ENCODE results near the gene ZNF526. TPM values are rescaled to one million over a fixed set of nuclear protein-coding genes. Genes with fewer than 3 reads are reported as not detected.

ZNF526 gene
- total RNA-seq, 1 donor from 2014 or later = 6.5 TPM

DNA sequence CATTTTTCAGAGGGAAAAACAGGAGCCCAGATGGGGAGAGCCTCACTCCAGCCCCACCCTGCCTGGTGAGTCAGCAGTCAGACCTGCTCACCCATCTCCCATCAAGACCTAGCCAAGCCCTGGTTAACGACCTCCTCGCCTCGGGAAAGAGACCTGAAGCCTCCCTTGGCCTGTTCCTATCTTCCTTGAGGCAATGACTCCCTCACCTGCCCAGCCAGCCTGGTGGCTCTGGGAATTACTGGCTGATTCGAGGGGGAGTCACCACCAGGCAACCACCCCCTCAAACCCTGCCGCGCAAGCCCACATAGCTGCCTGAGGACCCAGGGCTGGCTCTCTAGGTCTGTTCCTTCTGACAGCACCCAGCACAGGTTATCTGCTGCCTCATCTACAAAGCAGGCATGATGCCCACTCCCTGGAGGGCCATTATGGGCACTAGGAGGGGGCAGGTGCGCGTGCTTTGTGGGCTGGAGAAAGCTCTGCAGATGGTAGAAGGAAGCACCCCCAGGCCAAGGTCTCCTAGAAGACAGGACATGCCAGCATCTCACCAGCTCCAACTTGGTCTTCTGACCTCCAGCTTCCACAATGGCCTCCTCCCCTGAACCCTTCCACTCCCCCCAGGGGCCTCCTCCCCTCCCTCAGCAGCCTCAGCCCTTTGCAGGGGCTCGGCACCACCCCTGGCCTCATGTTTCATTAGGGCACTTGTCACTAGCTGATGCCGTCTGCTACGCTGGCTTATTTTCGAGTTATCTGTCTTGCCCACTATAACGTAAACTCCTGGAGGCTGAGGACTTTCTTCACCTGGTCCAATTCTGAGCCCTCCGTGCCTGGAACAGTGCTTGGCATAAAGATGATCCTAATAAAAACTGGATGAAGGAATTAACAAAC, 13.0 kb upstream of the ZNF526 start:
- Histone ChIP-seq H3K27me3 (no peaks in the 10 kb centered on the region), H3K79me2 (ENCODE audit: low read depth) (peaks cover 40% of the 10 kb centered on the region), H2AFZ (replicated peaks) (no peak overlapping the region), H3F3A (ENCODE audit: low read depth) (no peaks in the 10 kb centered on the region), H3K4me1 (no peaks in the 10 kb centered on the region), H3K9me3 (ENCODE audit: low read depth) (no peaks in the 10 kb centered on the region), H3K4me3 (no peak overlapping the region), H4K20me1 (ENCODE audit: low read depth) (peaks cover 94% of the 10 kb centered on the region), H3K9ac (no peak overlapping the region), H3K36me3 (no peaks in the 10 kb centered on the region), H3K4me2 (no peak overlapping the region), H3K27ac (no peak overlapping the region)
- H3K4me1 Mint-ChIP-seq = no peaks in the 10 kb centered on the region
- H3K36me3 Mint-ChIP-seq = peaks cover 43% of the 10 kb centered on the region
- no peak overlapping the region for H3K27ac Mint-ChIP-seq
- H3K9me3 Mint-ChIP-seq = no peaks in the 10 kb centered on the region
- TF ChIP-seq EZH2phosphoT487 (IDR thresholded peaks at IDR 0.05) = no peak
- peaks cover 6% of the 10 kb centered on the region for H3K27me3 Mint-ChIP-seq (ENCODE audit: insufficient read depth, low read depth)
- H3K4me3 Mint-ChIP-seq = no peak overlapping the region
- no peak for DNase-seq (ENCODE audit: low spot score)

DNA sequence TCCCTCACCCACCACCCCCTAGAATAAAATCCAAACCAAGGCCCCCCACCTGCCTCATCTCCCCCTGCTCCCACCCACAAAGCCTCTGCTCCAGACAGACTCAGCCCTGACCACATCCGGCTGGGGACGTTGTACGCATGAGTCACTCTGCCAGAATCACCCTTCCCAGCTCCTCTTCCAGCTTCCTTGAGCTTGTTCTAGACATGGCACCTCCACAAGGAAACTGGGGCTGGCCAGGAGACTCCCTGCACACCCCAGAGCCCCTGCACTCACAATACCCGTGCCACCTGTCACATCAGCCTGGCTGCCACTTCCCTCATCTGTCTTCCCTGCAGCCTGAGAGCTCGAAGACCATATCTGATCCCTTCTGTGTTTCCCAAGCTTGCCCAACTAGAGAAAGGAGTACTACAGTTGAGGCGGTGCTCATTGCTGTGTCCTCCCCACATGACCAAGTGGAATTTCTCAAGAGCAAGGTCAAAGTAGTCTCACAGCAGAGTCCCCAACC, 12.3 kb upstream of the ZNF526 start:
- H3K27me3 Mint-ChIP-seq (ENCODE audit: insufficient read depth, low read depth) = peaks cover 6% of the 10 kb centered on the region
- no peak overlapping the region for H3K4me3 ChIP-seq
- no peak overlapping the region for H3K4me3 Mint-ChIP-seq
- no peaks in the 10 kb centered on the region for H3F3A ChIP-seq (ENCODE audit: low read depth)
- no peak overlapping the region for H3K27ac ChIP-seq
- H3K9me3 ChIP-seq (ENCODE audit: low read depth) = no peaks in the 10 kb centered on the region
- no peaks in the 10 kb centered on the region for H3K4me1 ChIP-seq
- peaks cover 38% of the 10 kb centered on the region for H3K36me3 Mint-ChIP-seq
- H4K20me1 ChIP-seq (ENCODE audit: low read depth) = peaks cover 94% of the 10 kb centered on the region
- no peaks in the 10 kb centered on the region for H3K27me3 ChIP-seq
- TF ChIP-seq EZH2phosphoT487 (IDR thresholded peaks at IDR 0.05) (no peak), EZH2 (IDR thresholded peaks at IDR 0.05) (no peak)
- TF ChIP-seq, protein P1, sequence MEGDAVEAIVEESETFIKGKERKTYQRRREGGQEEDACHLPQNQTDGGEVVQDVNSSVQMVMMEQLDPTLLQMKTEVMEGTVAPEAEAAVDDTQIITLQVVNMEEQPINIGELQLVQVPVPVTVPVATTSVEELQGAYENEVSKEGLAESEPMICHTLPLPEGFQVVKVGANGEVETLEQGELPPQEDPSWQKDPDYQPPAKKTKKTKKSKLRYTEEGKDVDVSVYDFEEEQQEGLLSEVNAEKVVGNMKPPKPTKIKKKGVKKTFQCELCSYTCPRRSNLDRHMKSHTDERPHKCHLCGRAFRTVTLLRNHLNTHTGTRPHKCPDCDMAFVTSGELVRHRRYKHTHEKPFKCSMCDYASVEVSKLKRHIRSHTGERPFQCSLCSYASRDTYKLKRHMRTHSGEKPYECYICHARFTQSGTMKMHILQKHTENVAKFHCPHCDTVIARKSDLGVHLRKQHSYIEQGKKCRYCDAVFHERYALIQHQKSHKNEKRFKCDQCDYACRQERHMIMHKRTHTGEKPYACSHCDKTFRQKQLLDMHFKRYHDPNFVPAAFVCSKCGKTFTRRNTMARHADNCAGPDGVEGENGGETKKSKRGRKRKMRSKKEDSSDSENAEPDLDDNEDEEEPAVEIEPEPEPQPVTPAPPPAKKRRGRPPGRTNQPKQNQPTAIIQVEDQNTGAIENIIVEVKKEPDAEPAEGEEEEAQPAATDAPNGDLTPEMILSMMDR (IDR thresholded peaks at IDR 0.05) = no peak
- DNase-seq (ENCODE audit: low spot score) = no peak
- H3K27ac Mint-ChIP-seq = no peak overlapping the region
- H3K4me2 ChIP-seq = no peak overlapping the region
- H3K9ac ChIP-seq = no peak overlapping the region
- H3K4me1 Mint-ChIP-seq = no peaks in the 10 kb centered on the region
- no peaks in the 10 kb centered on the region for H3K9me3 Mint-ChIP-seq
- H3K36me3 ChIP-seq = no peaks in the 10 kb centered on the region
- no peak overlapping the region for H2AFZ ChIP-seq (replicated peaks)
- H3K79me2 ChIP-seq (ENCODE audit: low read depth) = peaks cover 44% of the 10 kb centered on the region

DNA sequence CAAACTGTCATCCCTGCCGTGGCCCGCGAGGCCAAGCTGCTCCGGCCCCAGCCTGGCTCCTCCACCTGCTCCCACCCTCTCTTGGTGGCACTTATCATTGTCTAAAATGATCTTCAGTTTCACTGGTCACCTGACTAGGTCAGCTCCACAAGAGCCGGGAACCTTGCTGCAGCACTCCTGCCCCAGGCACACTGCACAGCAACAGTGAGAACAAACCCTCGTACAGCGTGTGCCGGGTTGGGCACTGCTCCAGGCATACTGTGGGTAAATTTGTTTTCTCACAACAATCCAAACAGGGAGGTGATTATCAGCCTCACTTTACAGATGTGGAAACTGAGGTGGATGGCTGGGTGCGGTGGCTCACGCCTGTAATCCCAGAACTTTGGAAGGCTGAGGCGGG, 11.5 kb upstream of the ZNF526 start:
- no peak overlapping the region for H3K4me2 ChIP-seq
- Mint-ChIP-seq H3K4me1 (no peaks in the 10 kb centered on the region), H3K27me3 (ENCODE audit: insufficient read depth, low read depth) (peaks cover 6% of the 10 kb centered on the region), H3K4me3 (no peak overlapping the region), H3K27ac (no peak overlapping the region), H3K36me3 (peaks cover 34% of the 10 kb centered on the region), H3K9me3 (no peaks in the 10 kb centered on the region)
- H3K36me3 ChIP-seq = no peaks in the 10 kb centered on the region
- H4K20me1 ChIP-seq (ENCODE audit: low read depth) = peaks cover 94% of the 10 kb centered on the region
- no peaks in the 10 kb centered on the region for H3K4me1 ChIP-seq
- H3F3A ChIP-seq (ENCODE audit: low read depth) = no peaks in the 10 kb centered on the region
- no peaks in the 10 kb centered on the region for H3K9me3 ChIP-seq (ENCODE audit: low read depth)
- no peak overlapping the region for H3K9ac ChIP-seq
- no peaks in the 10 kb centered on the region for H3K27me3 ChIP-seq
- H2AFZ ChIP-seq (replicated peaks) = no peak overlapping the region
- H3K79me2 ChIP-seq (ENCODE audit: low read depth) = peaks cover 44% of the 10 kb centered on the region
- TF ChIP-seq EZH2 (IDR thresholded peaks at IDR 0.05) (no peak), EZH2phosphoT487 (IDR thresholded peaks at IDR 0.05) (no peak)
- TF ChIP-seq, protein P1 (IDR thresholded peaks at IDR 0.05) = no peak
- DNase-seq (ENCODE audit: low spot score) = no peak
- H3K4me3 ChIP-seq = no peak overlapping the region
- H3K27ac ChIP-seq = no peak overlapping the region

GRCh38 chr19:42212886-42213285, 7.2 kb upstream of the ZNF526 start:
- no peak overlapping the region for H3K4me3 Mint-ChIP-seq
- Histone ChIP-seq H3K4me2 (no peak overlapping the region), H3K79me2 (ENCODE audit: low read depth) (peaks cover 76% of the 10 kb centered on the region), H3K9me3 (ENCODE audit: low read depth) (no peaks in the 10 kb centered on the region), H3K27me3 (no peaks in the 10 kb centered on the region), H3K27ac (no peak overlapping the region), H3K36me3 (peaks cover 4% of the 10 kb centered on the region), H4K20me1 (ENCODE audit: low read depth) (peaks cover 93% of the 10 kb centered on the region), H3F3A (ENCODE audit: low read depth) (peaks cover 2% of the 10 kb centered on the region), H3K4me1 (peaks cover 15% of the 10 kb centered on the region), H3K4me3 (no peak overlapping the region), H3K9ac (no peak overlapping the region), H2AFZ (replicated peaks) (no peak overlapping the region)
- peaks cover 4% of the 10 kb centered on the region for H3K27me3 Mint-ChIP-seq (ENCODE audit: insufficient read depth, low read depth)
- no peaks in the 10 kb centered on the region for H3K9me3 Mint-ChIP-seq
- H3K4me1 Mint-ChIP-seq = peaks cover 11% of the 10 kb centered on the region
- H3K27ac Mint-ChIP-seq = no peak overlapping the region
- TF ChIP-seq EZH2phosphoT487 (IDR thresholded peaks at IDR 0.05) (no peak), EZH2 (IDR thresholded peaks at IDR 0.05) (no peak)
- TF ChIP-seq, protein P1 (IDR thresholded peaks at IDR 0.05) = no peak
- DNase-seq (ENCODE audit: low spot score) = no peak
- H3K36me3 Mint-ChIP-seq = peaks cover 22% of the 10 kb centered on the region

All from neural progenitor cell (in vitro differentiated cells).